OCI-LY3 (cell line): ENCODE measurements around the gene VTI1A.

Experiments
- H2AFZ ChIP-seq: fragments of 200-600, 300-600 bp; shearing (Covaris generic); 2 replicates; pipeline ENCODE4 v1.6.0; 2014; ENCODE audit warnings: antibody characterized with exemption, low read depth, low read length
- H3K27ac ChIP-seq: fragments of 200-600, 300-600 bp; sonication (generic); 2 replicates; pipeline ENCODE4 v1.5.1; 2014; ENCODE audit warnings: mild to moderate bottlenecking, low read length, moderate library complexity, mixed read lengths
- H3K27me3 ChIP-seq: fragments of 200-600, 300-600 bp; sonication (generic); 2 replicates; pipeline ENCODE4 v1.6.1; 2014; ENCODE audit warnings: low read depth, low read length, mixed read lengths
- H3K36me3 ChIP-seq: fragments of 200-600, 300-600 bp; sonication (generic); replicated peaks from 2 replicates; pipeline ENCODE3; 2014; ENCODE audit warnings: low read depth, low read length, mixed read lengths
- H3K4me1 ChIP-seq: fragments of 300-600, 200-600 bp; sonication (generic); 2 replicates; pipeline ENCODE4 v1.6.1; 2014; ENCODE audit warnings: low read length, mixed read lengths
- H3K4me2 ChIP-seq: fragments of 200-600, 300-600 bp; sonication (generic); 2 replicates; pipeline ENCODE4 v1.6.1; 2014; ENCODE audit warnings: low read length, mixed read lengths
- H3K4me3 ChIP-seq: fragments of 300-600, 200-600 bp; sonication (generic); 2 replicates; pipeline ENCODE4 v1.5.1; 2014; ENCODE audit warnings: antibody characterized with exemption, mild to moderate bottlenecking, low read length, moderate library complexity
- H3K79me2 ChIP-seq: fragments of 300-600, 200-600 bp; shearing (Covaris generic); 2 replicates; pipeline ENCODE4 v1.6.1; 2014; ENCODE audit warnings: mild to moderate bottlenecking, low read length, mixed read lengths
- H3K9ac ChIP-seq: fragments of 300-600, 200-600 bp; shearing (Covaris generic); 2 replicates; pipeline ENCODE4 v1.6.0; 2014; ENCODE audit warnings: mild to moderate bottlenecking, low read length, moderate library complexity
- H3K9me3 ChIP-seq: fragments of 200-600, 300-600 bp; shearing (Covaris generic); 2 replicates; pipeline ENCODE4 v1.6.1; 2014; ENCODE audit warnings: low read length, mixed read lengths; ENCODE audit not compliant: insufficient read depth
- H4K20me1 ChIP-seq: fragments of 200-600, 300-600 bp; sonication (generic); 2 replicates; pipeline ENCODE4 v1.6.1; 2016; ENCODE audit warnings: low read length, mixed read lengths; ENCODE audit not compliant: insufficient read depth
- CTCF ChIP-seq: fragments of 200-600, 300-600 bp; sonication (generic); IDR thresholded peaks from 2 replicates; pipeline ENCODE4 v1.5.1; 2014; ENCODE audit warnings: antibody characterized with exemption, low read length, low read depth
- EZH2phosphoT487 ChIP-seq: fragments of 200-600 bp; shearing (Covaris generic); IDR thresholded peaks from 2 replicates; pipeline ENCODE4 v1.6.1; 2018; ENCODE audit warnings: antibody characterized with exemption, mixed run types, low read depth

VTI1A gene

GRCh38 chr10:112552593-112553110 is 105.6 kb downstream of the VTI1A start:
- Histone ChIP-seq H3K9ac (no peak overlapping the region), H3K4me3 (no peak overlapping the region), H3K36me3 (no peaks in the 10 kb centered on the region), H3K4me1 (peaks cover 12% of the 10 kb centered on the region; the same call in 1 of the 2 replicates), H3K79me2 (no peaks in the 10 kb centered on the region), H4K20me1 (no peaks in the 10 kb centered on the region), H3K4me2 (no peak overlapping the region), H2AFZ (no peak overlapping the region), H3K27ac (no peak overlapping the region), H3K27me3 (no peaks in the 10 kb centered on the region), H3K9me3 (no peaks in the 10 kb centered on the region)
- TF ChIP-seq EZH2phosphoT487 (no peak), CTCF (no peak)

- Histone ChIP-seq H3K9me3 (no peaks in the 10 kb centered on the region), H3K27ac (no peak overlapping the region), H3K4me2 (no peak overlapping the region), H3K27me3 (no peaks in the 10 kb centered on the region), H3K4me3 (no peak overlapping the region), H3K4me1 (peaks cover 12% of the 10 kb centered on the region; the same call in 1 of the 2 replicates), H3K9ac (no peak overlapping the region), H4K20me1 (no peaks in the 10 kb centered on the region), H3K79me2 (no peaks in the 10 kb centered on the region), H3K36me3 (no peaks in the 10 kb centered on the region), H2AFZ (no peak overlapping the region)
- no peak for TF ChIP-seq CTCF
- TF ChIP-seq EZH2phosphoT487, result no peak
Measured at GRCh38 chr10:112553315-112553714, 106.3 kb downstream of the VTI1A start.

- H2AFZ ChIP-seq, result no peak overlapping the region
- no peaks in the 10 kb centered on the region for H3K79me2 ChIP-seq
- no peak overlapping the region for H3K4me2 ChIP-seq
- no peak overlapping the region for H3K27ac ChIP-seq
- H3K36me3 ChIP-seq, result no peaks in the 10 kb centered on the region
- TF ChIP-seq CTCF (no peak), EZH2phosphoT487 (no peak)
- peaks cover 12% of the 10 kb centered on the region; the same call in 1 of the 2 replicates for H3K4me1 ChIP-seq
- H3K4me3 ChIP-seq, result no peak overlapping the region
- no peaks in the 10 kb centered on the region for H3K27me3 ChIP-seq
- H3K9ac ChIP-seq, result no peak overlapping the region
- no peaks in the 10 kb centered on the region for H4K20me1 ChIP-seq
- H3K9me3 ChIP-seq, result no peaks in the 10 kb centered on the region
Measured at GRCh38 chr10:112554263-112554662, 107.2 kb downstream of the VTI1A start.

GRCh38 chr10:112557197-112557596 is 110.2 kb downstream of the VTI1A start:
- no peak overlapping the region for H3K4me3 ChIP-seq
- no peaks in the 10 kb centered on the region for H3K9me3 ChIP-seq
- H3K9ac ChIP-seq, result no peak overlapping the region
- no peaks in the 10 kb centered on the region for H3K36me3 ChIP-seq
- TF ChIP-seq CTCF (no peak), EZH2phosphoT487 (no peak)
- H3K4me1 ChIP-seq, result peaks cover 9% of the 10 kb centered on the region; the same call in 1 of the 2 replicates
- H4K20me1 ChIP-seq, result no peaks in the 10 kb centered on the region
- H3K4me2 ChIP-seq, result no peak overlapping the region
- no peak overlapping the region for H2AFZ ChIP-seq
- H3K27me3 ChIP-seq, result no peaks in the 10 kb centered on the region
- H3K27ac ChIP-seq, result no peak overlapping the region
- H3K79me2 ChIP-seq, result no peaks in the 10 kb centered on the region
